ENCODE results near the gene NME7.
"Not testable (repeated sequence)": the region's sequence is repeated elsewhere in the genome, so short reads cannot be mapped to it uniquely, and the experiment has no call there.

Gene NME7

DNA sequence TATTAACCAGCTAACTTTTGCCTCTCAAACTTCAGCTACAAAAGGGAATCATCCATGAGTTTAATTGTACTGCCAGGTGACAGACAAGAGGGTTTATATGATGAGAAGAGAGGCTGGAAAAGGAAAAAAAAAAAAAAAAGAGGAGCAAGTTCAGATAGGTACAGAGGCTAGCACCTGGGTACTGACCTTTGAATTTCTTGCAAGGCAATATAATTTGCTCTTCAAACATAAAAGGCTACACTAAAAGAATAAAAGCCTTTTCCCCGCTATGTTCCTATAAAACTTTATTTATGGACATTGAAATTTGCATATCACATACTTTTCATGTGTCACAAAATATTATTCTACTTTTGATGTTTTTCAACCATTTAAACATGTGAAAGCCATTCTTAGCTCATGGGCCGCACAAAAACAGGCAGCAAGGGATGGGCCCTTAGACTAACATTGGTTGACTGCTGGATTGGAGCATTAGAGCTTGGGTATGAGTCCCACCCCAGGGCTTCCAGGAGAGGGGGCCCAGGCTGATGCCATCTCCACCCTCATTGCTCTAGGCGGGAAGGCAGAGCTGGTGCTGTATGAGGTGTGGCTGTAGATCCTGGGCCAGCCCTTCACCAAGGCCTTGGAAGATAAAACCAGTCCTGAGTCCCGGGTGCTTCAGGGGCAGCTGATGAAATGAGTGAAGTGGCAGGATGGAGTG lies 216.8 kb downstream of the NME7 start:
- DNase-seq = no peak

DNA sequence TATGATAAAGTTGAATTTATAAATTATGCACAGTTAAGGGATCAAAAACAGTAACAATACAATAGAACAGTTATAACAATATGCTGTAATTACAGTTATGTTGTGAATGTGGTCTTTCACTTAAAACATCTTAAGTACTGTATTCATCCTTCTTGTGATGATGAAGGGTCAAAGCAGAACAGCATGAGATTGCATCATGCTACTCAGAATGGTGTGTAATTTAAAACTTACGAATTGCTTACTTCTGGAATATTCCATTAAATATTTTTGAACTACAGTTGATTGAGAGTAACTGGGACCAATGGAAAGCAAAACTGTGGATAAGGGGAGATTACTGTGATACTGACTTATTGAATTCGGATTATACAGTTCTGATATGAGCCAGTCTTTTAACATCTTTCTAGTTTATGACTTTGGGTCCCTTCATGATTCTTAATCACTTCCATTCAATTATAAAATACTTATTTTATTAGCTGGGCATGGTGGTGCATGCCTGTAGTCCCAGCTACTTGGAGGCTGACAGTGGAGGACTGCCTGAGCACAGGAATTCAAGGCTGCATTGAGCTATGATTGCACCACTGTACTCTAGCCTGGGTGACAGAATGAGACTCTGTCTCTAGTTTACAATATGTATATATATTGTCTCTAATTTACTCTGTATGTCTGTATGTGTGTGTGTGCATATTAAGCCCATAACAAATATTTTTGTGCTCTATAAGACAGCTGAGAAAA lies 217.9 kb downstream of the NME7 start:
- peak; percentile 19 for DNase-seq

- no peak for DNase-seq
Observed at GRCh38 chr1:169148472-169149252, 218.9 kb downstream of the NME7 start.

DNA sequence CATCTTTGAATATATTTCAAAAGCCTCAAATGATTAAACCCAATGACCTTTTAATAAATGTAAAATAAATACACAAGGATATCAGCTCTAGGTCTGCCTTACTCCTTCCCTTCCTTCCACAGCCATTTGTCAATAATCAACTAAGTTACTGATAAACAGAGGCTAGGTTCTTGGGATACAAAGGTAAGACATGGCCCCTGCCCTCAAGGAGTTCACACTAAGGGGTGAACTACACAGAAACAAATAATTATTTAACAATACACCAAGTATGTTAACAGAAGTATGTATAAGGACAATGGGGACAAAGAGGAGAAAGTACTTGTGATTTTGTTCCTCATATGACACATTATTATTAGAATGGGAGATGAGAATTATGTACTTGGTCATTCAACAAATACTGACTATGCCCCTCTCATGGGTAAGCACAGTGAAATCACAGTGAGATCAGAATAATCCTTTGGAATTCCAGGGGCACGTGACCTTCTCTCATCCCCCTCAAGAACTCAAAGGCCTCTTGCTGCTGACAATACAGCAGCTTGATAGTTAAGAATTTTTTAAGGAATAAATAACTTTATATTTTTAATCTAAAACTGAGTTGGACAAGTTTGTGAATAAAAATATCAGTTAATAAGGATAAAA lies 220.9 kb downstream of the NME7 start:
- DNase-seq = no peak

GRCh38 chr1:169144941-169145626 lies 222.5 kb downstream of the NME7 start:
- DNase-seq = no peak

DNA sequence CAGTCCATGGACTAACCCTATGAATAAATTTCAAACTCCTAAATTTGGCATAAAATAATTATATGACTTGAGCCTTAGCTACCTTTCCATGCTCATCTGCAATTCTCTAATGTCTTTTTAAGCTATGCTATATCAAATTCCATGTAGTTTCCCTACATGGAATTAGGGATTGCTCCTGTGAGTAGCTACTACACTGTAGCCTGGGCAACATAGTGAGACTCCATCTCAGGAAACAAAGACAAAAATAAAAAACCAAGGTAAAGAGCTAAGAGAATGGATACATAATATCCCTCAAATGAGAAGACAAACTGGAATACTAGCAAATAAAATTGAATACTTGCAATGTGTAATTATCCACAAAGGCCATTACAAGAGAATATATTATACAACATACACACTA lies 223.6 kb downstream of the NME7 start:
- DNase-seq = no peak

DNA sequence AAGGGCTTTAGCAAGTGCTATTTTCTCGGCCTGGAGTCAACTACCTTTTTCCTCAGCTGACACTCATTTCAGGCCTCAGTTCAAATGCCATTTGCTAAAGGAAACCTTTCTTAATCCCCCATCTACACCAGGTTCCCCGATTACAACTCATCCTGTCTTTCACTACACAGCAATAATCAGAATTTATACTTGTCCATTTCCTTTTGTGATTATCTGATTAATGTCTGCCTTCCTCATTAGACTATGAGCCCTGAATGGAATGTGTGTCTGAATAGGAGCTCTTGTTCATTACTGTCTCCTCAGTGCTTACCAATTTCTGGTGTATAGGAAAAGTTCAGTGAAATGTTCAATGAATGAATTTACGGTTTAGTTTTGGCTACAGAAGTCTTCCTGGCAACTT lies 224.3 kb downstream of the NME7 start:
- DNase-seq = no peak

- DNase-seq = no peak
Observed at GRCh38 chr1:169142129-169142528, 225.5 kb downstream of the NME7 start.

DNA sequence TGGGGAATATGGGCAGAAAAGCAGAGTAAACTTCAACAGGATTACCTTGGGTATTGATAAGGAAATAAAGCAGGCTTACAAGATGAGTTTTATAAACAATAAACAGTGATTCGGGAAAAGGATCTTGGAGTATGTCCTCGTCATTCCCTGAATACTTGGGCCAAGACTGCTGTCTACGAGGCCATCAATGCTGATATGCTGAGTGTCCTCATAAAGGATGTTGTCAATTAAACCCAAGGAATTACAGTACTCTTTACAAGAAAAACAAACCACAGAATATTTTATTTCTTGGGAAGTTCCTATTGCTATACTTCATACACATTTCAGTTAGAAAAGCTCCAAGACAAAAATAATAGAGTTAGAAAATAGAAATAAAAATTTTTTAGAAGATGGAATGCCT lies 226.2 kb downstream of the NME7 start:
- DNase-seq = peak; percentile 10

DNA sequence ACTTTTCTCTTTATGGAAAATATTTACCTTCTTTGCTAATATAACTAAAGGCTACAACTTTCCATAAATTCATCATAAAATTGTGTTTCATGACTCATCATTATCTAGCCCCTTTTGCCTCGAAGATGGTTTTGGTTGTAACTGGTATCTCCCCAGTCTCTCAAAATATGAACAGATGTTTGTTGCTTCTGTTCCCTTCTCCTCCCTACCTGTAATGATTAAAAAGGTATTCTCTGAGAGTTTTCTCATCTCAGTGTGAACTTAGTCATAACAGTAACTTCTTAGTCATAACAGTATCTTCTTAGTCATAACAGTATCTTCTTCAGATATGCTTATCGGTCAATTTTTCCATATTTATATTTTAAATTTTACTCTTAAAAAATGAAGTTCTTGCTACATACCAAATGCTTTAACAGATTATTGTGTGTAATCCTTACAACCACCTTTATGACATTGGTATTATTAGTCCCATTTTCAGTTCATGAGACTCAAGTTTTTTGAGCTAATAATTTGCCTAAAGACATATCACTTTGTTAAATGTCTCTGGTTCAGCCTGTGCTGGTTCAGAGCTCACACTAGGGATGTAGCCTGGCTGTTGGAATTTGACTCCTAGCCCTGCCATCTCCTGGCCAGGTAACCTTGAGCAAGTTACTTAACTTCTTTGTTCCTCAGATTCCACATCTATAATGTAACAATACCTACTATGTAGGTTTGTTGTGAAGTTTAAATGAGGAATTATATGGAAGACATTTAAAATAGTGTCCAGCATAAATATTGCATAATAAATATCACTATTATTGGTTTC lies 228.5 kb downstream of the NME7 start:
- DNase-seq = no peak

GRCh38 chr1:169137357-169137756 lies 230.2 kb downstream of the NME7 start:
- DNase-seq = no peak

- peak; percentile 21 for DNase-seq
Observed at GRCh38 chr1:169133801-169134502, 233.6 kb downstream of the NME7 start.

GRCh38 chr1:169133228-169133576 lies 234.4 kb downstream of the NME7 start:
- DNase-seq = no peak

- DNase-seq = no peak
Observed at GRCh38 chr1:169132512-169133227, 234.9 kb downstream of the NME7 start.

DNA sequence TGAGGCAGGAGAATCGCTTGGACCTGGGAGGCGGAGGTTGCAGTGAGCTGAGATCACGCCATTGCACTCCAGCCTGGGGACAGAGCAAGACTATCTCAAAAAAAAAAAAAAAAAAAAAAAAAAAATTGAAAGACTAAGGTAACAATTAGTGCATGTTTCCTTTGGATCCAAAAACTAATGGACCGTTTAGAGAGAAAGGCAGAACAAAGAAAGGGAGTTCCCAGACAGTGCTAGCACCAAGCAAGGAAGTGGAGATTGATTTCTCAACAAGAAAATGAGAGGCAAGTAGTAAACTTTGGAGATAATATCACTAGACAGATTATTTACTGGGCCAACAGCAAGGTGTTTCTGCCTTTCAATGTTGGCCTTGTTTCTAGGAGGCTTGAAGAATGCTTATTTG lies 236.9 kb downstream of the NME7 start:
- no peak for DNase-seq

DNA sequence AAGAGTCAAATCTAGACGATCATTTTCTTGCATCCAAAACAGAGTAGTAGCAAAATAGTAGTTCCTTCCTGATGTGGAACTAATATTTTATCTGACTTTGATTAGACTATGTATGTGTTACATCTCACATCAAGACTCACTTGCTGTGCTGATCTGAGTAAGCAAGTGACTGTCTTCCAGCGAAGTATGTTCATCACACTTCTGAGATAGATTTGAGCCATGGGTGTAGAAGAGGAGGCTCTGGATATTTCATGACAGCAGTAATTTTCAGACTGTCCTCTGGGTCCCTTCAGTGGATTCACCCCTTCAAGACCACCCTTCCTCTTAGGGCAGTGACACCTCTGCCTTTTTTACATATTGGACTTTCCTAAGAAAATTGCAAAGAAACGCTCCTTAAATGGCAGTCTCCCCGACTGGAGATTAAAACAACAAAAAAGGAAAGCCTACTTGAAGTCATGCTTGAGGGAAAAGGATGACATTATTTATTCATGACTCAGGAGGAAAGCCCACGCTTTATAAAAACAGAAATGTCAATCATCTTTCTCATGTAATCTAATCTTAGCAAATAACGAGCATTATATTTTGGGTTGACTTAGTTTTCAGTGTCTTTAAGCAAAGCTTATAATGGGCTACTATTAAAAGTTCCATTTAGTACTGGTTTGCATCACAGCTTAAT lies 238.3 kb downstream of the NME7 start:
- DNase-seq = no peak

DNA sequence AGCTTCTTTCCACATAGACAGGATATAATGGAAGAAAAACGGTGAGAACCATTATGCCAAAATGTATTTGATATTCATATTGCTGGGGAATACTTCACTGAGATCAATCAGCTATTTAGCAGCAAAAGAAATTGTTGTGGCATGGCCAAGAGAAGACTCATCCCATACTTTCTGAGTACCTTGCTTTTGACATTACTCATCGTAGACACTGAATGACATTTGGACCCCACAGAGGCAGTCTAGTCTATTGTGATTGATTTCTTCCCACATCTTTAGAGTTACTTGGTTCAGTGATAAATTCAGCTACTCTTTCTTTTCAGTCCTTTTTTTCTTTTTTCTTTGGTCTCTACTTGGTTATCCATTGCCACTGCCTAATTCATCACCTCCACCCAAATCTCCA lies 239.0 kb downstream of the NME7 start:
- DNase-seq = no peak

GRCh38 chr1:169127305-169127704 lies 240.3 kb downstream of the NME7 start:
- peak; percentile 41 for DNase-seq

DNA sequence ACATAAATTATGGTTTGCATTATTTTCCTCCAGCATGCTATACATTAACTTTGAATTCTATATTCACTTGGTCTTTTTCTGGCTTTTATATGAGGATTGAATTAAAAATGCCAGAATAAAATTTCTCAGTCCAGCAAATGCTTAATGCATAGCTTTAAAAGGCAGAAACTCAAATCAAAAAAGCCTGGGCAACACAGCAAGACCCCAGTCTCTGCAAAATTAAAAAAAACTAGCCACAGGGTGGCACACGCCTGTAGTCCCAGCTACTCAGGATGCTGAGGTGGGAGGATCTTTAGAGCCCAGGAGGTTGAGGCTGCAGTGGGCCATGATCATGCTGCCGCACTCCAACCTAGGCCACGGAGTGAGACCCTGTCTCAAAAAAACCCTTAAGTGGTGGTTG lies 241.3 kb downstream of the NME7 start:
- DNase-seq = no peak

DNA sequence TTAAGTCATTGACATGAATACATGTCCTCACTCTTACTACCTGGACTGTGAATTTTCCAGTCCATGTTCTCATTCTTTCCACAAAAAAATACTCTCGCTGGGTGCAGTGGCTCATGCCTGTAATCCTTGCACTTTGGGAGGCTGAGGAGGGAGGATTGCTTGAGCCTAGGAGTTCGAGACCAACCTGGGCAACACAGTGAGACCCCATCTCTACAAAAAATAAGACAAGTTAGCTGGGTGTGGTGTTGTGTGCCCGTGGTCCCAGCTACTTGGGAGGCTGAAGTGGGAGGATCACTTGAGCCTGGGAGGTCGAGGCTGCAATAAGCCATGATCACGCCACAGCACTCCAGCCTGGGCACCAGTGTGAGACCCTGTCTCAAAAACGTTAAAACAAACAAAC lies 242.0 kb downstream of the NME7 start:
- not testable (repeated sequence) for DNase-seq

Data from fibroblast of skin of abdomen (primary cell).